ENCODE measurements around the gene TMEM272.
"Not testable (repeated sequence)": the region's sequence is repeated elsewhere in the genome, so short reads cannot be mapped to it uniquely, and the experiment has no call there.

Gene TMEM272

GRCh38 chr13:51831519-51831918 is 13.5 kb downstream of the TMEM272 start:
- TF ChIP-seq, protein P1, sequence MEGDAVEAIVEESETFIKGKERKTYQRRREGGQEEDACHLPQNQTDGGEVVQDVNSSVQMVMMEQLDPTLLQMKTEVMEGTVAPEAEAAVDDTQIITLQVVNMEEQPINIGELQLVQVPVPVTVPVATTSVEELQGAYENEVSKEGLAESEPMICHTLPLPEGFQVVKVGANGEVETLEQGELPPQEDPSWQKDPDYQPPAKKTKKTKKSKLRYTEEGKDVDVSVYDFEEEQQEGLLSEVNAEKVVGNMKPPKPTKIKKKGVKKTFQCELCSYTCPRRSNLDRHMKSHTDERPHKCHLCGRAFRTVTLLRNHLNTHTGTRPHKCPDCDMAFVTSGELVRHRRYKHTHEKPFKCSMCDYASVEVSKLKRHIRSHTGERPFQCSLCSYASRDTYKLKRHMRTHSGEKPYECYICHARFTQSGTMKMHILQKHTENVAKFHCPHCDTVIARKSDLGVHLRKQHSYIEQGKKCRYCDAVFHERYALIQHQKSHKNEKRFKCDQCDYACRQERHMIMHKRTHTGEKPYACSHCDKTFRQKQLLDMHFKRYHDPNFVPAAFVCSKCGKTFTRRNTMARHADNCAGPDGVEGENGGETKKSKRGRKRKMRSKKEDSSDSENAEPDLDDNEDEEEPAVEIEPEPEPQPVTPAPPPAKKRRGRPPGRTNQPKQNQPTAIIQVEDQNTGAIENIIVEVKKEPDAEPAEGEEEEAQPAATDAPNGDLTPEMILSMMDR (IDR thresholded peaks at IDR 0.05; ENCODE audit: extremely low read depth, missing control alignments) = no peak
- no peak for DNase-seq (ENCODE audit: low spot score)

DNA sequence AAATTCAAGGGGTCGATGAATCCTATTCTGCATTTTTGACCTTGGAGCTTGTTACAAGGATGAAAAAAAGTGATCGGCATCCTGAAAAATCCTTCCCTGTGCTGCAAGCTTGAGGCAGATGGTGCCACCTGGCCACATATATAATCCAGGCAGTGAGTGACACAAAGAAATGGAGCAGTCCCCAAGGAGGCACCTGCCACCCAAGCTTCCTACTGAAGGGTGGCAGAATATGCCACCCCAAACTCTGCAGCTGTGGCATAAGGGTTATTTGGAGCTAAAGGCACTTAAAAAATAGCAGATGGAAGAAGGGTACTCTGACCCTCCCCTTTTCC is 15.4 kb downstream of the TMEM272 start:
- DNase-seq (ENCODE audit: low spot score) = no peak
- TF ChIP-seq, protein P1 (IDR thresholded peaks at IDR 0.05; ENCODE audit: extremely low read depth, missing control alignments) = no peak

GRCh38 chr13:51828730-51829567 is 16.0 kb downstream of the TMEM272 start:
- DNase-seq (ENCODE audit: low spot score) = no peak
- TF ChIP-seq, protein P1 (IDR thresholded peaks at IDR 0.05; ENCODE audit: extremely low read depth, missing control alignments) = no peak

DNA sequence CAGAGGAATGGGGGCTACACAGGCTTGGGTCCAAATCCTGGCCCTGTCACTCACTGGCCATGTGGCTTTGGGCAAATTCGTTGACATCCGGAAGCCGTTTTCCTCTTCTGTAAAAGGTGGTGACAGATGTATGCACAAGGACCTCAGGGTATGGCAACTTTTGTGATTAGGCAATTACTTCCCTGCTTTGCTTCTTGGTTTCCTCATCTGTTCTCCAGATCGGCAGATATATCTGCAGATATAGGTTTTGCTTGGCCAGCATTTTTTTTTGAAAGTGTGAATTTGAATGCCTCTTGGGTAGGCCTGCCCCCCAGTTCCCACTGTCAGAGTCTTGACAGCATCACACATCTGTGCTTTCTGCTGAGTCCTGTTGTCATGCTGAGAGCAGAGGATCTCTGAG is 17.7 kb downstream of the TMEM272 start:
- TF ChIP-seq, protein P1 (IDR thresholded peaks at IDR 0.05; ENCODE audit: extremely low read depth, missing control alignments) = no peak
- no peak for DNase-seq (ENCODE audit: low spot score)

DNA sequence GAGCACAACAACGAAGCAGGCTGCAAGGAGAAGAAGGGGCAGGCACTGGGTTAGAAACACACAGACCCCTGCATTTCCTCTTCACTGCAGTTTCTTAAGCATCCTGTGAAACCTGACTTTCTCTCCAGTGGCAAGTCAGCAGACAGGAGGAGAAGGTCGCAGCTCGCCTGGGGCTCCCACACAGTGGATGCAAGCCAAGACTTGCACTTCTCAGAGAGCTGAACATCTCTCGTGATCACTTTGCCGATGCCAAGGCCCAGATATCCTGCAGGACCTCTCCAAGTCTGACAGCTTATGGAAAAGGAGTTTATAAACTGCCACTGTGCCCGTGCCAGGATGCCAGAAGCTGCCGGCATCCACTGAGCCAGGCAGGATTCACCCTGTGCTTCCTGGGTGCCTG is 18.4 kb downstream of the TMEM272 start:
- DNase-seq (ENCODE audit: low spot score) = no peak
- TF ChIP-seq, protein P1 (IDR thresholded peaks at IDR 0.05; ENCODE audit: extremely low read depth, missing control alignments) = no peak

DNA sequence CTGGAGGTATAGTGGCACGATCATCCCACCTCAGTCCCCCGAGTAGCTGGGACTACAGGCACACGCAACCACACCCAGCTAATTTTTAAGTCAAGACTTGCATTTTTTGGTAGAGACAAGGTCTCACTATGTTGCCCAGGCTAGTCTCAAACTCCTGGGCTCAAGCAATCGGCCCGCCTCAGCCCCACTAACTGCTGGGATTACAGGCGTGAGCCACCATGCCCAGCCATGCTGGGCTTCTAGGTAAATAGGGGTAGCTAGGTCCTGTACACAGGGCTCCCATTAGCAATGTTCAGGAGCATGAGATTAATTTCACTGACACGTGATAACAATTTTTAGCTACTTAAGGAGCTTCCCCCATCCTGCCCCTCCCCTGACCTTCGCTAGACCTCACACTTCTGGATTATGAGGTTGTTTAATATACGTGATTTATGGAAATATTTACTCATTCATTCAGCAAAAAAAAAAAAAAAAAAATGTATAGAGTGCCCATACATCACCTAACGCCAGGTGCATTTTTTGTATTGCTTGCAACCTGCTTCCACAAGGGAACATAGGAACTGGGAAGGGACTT is 19.2 kb downstream of the TMEM272 start:
- TF ChIP-seq, protein P1 (IDR thresholded peaks at IDR 0.05; ENCODE audit: extremely low read depth, missing control alignments) = no peak
- no peak for DNase-seq (ENCODE audit: low spot score)

DNA sequence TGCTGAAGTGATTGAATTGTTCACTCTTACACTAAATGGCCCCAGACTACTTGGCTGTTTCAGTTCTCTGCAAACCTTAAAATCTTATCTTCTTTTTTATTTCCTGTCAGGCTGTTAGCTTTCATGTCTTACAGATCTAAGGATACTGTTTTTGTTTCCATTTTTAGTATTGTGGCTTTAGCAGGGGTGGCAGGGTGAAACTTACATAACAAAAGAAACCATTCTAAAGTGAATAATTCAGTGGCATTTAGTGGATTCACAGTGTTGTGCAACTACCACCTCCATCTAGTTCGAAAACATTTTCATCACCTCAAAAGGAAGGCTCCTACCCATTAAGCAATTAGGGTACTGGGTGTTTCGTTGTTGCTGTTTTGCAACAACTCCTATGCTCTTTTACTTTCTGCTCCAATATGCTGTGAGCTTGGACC is 19.8 kb downstream of the TMEM272 start:
- TF ChIP-seq, protein P1 (IDR thresholded peaks at IDR 0.05; ENCODE audit: extremely low read depth, missing control alignments) = no peak
- DNase-seq (ENCODE audit: low spot score) = no peak

GRCh38 chr13:51824712-51825111 is 20.3 kb downstream of the TMEM272 start:
- DNase-seq (ENCODE audit: low spot score) = not testable (repeated sequence)
